GM21423 (cell line): ENCODE results near the gene S100A12.

Experiments used
- ATAC-seq: cut with Tn5 transposase; IDR thresholded peaks from one replicate; pipeline ENCODE4 v1.9.1; 2021; ENCODE audit warnings: mild to moderate bottlenecking, moderate library complexity; ENCODE audit not compliant: unreplicated experiment

S100A12 gene

DNA sequence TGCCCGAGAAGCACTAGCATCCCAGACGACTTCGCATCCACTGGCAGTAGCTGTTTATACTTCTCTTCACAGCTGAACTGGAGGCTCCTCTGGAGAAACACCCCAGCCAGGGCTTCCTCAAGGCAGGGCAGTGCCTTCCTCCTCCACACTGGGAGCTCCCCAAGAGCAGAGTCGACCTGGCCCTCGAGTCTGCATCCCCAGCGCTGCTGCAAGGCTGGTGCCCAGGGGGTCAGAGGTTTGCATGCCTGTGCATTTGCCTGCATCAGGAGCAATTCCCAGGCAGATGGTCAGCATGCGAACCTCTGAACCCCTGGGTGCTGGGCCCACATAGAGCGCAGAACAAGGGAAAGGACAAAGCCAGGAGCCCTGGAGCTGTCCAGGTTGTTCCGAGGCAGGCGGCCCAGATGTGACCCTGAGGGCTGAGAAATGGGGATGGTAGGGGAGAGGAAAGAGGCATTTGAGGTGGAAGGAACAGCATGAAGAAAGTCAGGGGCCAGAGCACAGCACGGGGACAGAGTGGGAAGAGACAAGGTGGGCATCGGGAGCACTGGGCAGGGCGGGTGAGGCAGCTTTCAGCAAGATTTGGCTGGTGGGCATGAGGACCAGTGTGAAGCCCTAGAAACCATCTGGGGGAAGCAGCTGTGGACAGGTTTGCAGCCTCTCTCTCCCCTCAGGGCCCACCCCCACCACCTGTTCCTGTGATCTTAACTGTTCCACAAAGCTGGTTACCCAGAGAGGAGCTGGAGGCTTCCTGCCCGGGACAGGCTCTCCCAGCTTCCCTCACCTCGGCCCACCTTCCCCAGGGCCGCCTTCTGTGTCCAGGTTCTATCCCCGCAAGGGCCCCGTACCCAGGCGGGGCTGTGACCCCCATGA, 21.9 kb upstream of the S100A12 start:
- ATAC-seq: no peak

DNA sequence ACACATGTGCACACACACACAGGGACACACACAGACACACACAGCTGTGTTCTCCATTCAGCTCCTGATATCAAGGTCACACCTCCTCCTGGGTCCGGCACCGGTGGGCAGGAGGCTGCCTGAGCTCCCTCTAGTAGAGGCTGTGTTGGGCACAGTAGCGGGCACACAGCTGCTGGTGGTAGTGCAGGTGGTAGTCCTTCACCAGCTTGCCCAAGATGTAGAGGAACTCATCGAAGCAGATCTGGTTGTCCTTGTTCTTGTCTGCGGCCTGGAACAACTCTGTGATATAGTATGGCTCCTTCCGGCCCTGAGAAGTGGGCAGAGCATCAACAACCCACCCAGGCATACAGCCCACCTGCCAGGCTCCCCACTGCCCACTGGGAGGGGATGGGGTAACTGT, 21.0 kb upstream of the S100A12 start:
- ATAC-seq: no peak

DNA sequence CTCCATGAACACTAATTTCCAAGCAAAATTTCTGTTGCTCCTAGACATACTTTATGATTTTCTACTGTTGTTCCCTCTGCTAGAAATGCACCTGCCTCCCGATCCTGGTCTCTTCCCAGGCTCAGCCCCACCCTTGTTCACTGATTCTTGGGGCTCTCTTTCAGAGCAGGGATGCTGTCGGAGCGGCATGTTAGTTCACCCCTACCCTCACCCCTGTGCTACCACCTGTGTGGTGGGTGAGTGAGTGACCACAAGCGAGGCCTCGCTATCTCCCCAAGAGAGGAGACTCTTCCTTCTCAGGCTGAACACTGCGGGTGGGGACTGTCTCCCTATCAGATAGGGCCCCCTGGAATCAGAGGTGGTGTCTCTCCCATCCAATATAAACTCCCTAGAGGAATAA, 20.4 kb upstream of the S100A12 start:
- no peak for ATAC-seq

DNA sequence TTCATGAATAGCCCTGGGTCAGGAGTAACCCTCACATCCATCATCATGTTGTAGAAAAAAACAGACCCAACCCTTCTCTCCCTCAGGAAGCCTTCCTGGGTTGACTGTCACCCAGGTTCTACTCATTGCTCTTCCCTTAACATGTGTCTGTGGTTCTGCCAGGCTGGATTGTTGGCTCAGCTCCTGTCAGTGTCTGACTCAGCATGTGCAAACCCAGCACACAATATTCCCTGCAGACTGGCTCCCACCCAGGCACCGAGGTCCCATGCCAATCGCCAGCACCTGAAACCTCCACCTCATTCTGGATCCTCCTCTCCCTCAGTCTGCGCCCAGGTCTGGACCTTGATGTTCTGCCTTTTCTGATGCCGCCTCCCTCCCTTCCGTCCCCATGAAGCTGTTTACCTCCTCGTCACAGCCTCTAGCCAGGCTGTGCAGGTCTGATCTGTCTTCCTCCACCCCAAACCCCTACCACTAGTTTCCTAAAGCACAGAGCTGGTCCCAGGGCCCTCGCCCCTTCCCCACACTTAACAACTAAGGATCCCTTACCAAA, 19.8 kb upstream of the S100A12 start:
- no peak for ATAC-seq

DNA sequence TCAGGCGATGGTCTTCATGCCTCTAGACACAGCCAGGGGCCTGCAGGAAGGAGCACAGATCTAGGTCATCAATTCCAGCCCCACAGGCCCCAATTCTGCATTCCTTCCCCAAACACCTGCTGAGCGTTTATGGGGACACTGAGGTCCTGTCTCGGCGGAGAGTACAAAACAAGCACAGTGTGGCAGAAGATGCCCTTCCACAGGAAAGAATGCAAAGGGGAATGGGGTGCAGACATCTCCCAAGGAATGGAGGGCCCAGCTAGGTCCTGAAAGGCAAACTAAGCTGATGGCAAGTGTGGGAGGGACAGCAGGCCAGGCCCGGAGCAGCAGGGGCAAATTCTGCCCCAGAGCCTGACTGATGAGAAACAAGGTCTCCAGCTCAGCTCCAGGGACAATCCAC, 19.0 kb upstream of the S100A12 start:
- ATAC-seq: no peak

DNA sequence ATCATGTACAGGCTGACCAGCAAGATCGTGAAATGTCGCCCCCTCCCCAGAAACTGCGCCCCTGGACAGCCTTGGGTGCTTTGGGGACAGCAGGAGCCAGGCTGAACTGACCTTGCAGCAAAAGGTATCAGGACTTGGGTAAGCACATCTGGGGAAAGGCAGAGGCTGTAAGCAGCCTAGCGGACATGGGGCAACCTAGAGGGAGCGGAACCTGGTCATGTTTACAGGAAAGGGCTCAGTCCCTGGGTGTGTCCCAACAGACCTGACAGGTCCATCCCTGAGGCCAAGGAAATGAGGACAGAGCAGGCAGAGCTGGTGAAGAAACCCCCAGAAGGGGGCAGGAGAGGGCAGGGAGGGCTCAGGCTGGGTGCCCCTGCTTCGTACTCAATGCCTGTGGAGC, 18.5 kb upstream of the S100A12 start:
- no peak for ATAC-seq

DNA sequence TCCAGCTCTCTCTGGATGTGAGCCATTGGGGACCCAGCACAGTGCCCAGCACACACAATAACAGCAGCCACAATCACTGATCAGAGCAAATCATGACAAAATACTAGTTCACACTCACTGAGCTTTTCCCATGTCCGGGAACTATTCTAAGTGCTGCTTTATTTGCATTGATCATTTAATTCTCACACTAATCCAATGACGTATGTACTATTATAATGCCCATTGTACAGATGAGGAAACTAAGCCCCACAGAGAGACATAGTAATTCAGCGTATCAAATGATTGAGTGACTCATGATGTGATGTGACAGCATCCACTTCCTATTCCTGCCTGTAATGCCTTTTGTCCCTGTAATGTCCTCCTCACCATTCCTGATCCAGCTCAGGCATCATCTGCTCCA, 17.4 kb upstream of the S100A12 start:
- ATAC-seq: no peak

DNA sequence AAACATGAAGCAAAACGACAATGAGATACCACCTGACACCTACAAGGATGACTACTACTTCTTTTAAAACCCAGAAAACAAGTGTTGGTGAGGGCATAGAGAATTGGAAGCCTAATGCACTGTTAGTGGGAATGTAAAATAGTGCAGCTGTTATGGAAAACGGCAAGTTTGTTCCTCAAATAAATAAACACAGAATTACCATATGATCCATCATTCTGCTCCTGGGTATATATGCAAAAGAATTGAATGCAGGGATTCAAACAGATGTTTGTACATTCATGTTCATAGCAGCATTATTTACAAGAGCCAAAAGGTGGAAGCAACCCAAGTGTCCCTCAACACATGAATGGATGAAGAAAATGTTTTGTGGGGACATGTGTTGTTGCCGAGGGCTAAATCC, 16.8 kb upstream of the S100A12 start:
- ATAC-seq: no peak

DNA sequence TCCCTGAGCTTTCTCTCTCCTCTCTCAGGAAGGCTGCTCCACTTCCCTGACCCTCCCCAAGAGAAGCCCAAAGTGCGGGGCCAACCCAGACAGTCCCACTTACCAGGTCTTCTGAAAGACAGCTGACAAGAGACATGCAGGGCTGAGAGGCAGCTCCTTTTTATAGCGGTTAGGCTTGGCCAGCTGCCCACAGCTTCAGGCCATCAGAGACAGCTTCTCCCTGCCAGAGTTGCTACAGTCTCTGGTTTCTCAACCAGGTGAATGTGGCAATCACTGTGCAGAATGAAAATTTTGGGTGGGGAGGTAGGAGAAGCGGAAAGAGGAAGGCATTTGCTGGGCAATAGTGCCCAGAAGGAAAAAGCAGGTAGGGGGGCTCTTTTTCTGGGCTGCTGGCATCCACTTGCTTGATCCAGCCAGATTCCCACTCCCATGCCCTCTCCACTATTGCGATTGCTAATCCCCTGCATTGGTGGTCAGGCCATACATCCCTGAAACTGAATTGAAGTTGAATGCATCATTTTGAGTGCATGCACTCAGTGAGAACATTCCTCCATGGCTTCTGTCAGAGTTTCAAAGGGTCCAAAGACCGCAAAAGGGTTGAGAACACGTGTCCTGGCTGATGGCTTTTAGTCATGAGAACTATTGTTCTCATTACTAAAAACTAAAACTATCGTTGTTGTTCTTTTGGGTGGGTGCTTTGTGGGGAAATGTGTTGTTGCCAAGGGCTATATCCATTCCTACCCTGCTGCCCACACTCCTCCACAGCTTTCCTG, 15.7 kb upstream of the S100A12 start, which contains the start of gene S100A8:
TSS of gene S100A8 (minus strand) at position 136 of the 773 bp plus-strand sequence. CDS start 538 bp downstream, outside the sequence.
- no peak for ATAC-seq

DNA sequence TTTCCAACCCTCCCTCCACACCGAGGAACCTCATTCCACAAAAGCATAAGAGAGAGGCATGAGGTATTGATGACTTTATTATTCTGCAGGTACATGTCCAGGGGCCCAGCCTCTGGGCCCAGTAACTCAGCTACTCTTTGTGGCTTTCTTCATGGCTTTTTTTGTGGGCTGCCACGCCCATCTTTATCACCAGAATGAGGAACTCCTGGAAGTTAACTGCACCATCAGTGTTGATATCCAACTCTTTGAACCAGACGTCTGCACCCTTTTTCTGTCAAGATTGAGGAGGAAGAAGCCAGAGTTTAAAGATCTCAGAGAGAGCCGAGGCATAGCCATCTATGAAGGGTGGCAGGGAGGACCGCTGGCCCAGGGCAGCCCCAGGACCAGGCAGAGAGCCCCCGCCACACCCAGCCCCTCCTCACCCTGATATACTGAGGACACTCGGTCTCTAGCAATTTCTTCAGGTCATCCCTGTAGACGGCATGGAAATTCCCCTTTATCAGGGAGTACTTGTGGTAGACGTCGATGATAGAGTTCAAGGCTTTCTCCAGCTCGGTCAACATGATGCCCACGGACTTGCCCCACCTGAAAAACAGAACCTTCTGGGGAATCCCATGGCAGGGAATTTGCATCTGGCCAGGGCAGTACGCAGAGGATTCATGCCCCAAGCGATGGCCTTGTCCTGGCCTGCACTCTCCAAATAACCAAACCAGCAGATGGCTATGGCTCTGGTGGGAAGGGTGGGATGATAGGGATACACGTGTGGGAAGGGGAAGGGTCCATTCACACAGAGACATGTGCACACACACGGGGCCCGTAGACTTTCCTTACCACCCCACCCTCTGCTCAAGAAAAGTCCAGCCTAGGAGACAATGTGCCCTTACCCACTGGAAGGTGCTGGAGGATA, 14.8 kb upstream of the S100A12 start:
- ATAC-seq: no peak

DNA sequence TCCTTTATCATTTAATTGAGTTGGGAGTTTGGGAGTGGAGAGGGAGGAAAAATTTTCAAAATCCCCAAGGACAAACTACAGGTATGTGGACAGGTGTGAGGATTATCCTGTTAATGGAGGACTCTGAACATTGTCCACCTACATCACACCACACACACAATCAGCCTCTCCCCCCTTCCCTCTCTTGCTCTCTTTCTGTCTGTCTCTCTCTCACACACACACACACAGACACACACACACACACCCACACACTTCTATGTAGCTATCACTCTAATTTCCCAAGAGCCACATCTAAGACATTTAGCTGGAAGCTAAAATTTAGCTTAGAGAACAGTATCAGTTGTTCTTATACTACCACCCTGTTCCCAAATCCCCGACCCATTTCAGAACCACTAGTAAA, 14.0 kb upstream of the S100A12 start:
- ATAC-seq: no peak

DNA sequence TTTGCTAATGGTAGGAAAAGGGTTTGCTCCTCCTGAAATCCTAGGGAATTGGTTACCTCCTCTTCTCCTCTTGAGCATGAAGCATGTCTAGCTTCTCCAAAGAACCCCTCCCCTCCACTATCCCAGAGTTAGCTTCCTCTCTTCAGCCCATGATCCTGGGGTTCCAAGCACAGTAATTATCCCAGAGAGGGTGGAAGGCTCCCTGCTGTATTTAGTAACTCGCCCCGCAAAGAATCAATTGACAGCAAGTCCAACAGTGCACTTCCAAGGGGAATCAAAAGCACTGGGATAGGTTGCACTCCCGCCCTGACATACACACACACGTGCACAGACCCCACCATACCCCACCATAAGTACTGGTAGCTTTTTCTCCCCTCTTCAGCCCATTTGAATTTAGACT, 12.4 kb upstream of the S100A12 start:
- ATAC-seq: no peak

DNA sequence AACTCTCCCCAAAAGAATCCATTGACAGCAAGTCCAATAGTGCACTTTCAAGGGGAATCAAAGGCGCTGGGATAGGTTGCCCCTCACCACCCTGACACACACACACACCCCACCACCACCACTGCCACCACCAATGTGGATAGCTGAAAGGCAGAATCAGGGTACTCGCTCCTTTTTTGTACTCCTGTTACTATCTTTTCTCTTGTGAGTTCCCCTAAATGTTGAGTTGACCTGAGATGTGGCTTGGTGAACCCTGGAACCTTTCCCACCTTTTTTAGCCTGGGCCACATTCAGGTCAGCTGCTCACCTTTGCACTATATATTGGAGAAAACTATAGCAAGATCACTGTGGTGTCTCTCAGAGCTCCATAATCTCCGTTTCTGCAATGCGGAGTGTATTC, 11.6 kb upstream of the S100A12 start:
- no peak for ATAC-seq

DNA sequence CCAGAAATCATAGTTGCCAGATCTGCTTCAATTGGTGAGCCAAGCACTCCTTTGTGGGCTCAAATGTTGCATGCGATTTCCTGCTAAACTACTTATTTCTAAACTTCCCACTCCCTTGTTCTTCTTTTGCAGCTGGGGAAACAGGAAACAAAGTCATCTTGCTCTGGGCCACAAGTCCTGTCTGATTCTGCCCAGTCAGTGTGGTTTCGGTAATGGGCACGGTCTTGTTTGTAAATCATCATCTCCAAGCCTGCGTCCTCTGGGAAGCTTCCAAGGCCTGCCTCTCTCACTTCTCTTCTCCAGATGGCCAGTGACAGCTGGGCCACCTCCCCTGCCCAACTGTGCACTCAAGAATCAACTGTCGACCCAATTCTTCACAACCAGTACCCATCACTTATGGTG, 11.1 kb upstream of the S100A12 start:
- no peak for ATAC-seq

DNA sequence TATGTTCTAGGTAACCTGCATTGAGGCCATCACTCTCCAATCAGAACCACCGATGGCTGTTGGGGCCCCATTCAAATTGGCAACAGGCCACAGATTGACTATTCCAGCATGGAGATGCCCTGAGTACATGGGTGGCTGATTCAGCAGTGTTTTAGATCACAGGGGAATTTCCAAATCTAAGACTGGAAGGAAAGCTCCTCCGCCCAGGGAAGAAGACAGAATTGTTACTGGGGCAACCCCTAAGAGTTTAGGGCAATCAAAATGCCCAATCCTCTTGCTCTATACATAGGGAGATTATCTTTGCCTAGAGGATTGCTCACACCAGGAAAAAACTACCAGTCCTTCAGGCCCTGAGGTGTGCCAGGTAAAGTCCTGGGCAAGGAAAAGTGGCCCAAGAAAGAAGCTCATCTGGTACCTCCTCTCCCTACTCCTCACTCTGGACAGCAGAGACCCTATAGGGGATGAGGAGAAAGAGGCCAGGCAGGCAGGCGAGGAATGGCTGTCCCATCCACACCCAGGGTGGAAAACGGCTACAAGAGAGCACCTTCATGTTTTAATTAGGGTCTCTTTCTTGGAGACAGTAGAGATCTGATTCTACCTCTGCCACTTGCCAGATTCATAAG, 9.6 kb upstream of the S100A12 start:
- ATAC-seq: no peak

DNA sequence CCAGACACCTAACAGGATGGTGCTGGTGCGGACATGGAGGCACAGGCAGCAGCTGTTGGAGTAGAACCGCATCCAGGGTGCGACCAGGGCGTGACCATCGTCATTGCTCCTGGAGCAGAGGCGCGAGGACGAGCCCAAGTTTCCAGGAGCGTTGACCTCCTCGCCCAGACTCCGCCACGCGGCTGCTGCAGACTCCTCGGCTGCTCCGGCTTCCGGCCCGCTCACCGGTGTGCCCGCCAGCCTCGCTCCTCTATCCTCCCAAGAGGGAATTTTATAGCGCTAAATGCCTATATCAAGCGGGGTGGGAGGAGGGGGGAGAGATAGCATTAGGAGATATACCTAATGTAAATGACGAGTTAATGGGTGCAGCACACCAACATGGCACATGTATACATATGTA, 5.3 kb upstream of the S100A12 start:
- no peak for ATAC-seq

DNA sequence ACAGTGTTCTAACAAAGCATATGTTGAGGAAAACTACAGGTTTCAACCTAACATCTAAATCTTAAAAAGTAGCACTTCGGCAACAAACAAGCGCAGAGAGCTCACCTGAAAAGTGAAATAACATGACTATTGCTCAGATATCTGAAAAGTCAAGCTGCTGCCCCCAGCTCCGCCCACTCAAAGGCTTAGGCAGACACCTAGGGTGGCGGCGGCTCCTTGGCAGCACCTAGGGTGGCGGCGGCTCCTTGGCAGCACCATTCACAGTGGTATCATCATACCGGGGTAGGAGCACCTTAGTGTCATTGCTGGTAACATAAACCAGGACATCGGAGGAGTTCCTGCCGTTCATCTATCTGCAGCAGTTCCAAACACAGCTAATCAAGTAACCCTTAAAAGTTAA, 4.2 kb upstream of the S100A12 start:
- ATAC-seq: no peak

DNA sequence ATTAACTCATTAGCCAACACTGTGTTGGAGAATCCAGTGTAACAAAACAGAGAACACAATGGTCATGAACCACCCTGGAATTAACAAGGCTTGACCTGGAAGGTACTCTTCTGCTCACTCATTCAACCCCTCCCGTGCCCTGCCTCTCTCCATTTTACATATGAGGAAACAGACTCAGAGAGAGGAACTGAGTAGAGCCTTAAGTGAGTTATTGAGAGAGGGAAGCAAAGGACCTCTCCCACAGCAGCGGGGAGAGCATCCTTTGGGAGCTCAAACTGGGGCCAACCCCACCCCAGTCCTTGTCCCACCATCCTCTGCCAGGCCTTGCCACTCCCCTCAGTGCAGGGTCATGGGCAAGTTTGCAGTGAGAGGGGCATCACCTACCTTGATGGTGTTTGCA, 1.4 kb downstream of the S100A12 start:
- no peak for ATAC-seq

DNA sequence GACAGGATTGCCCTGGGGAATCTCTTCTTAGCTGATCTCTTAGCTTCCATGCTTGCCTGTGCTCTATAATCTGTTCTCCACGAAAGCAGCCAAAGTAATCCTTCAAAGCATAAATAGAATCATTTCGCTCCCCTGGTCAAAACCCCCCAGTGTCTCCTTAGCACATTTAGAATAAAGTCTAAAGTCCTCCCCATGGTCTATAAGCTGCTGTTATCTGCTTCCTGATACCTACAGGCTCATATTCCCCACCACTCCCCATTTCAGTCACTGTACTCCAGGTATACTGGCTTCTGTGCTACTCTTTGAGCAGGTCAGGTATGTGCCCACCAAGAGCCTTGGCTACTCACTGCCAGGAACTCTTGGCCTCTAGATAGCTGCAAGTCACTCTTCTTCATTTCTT, 2.9 kb downstream of the S100A12 start:
- ATAC-seq: no peak

DNA sequence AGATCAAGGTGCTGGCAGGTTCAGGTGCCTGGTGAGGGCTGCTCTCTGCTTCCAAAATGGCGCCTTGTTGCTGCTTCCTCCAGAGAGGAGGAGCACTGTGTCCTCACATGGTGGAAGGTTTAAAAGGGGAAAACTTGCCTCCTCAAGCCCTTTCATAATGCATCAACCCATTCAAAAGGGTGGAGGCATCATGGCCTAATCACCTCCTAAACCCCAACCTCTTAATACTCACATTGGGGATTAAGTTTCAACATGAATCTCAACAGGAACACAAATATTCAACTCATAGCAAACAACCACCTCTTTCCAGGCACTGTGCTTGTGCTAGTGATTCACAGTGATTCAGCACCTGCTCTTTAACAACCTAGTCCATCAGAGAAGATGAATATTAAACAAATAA, 4.2 kb downstream of the S100A12 start:
- ATAC-seq: no peak
